Keratinocyte (primary cell): ENCODE data around the gene ZNF337. TPM values are rescaled to one million over a fixed set of nuclear protein-coding genes. Genes with fewer than 3 reads are reported as not detected.

Source experiments
- DNase-seq: peaks from one replicate; pipeline ENCODE4 v3.0.0-alpha.2; 2011; ENCODE audit warnings: low read depth, missing footprints, low spot score
- FAIRE-seq: peaks from 2 replicates; lab custom pipeline; 2011; peaks lifted over from hg19 to GRCh38; lab: Jason Lieb, UNC
- H2AFZ ChIP-seq: 2 replicates; pipeline ENCODE4 v1.6.0; 2012; ENCODE audit warnings: low read length, control low read depth, inconsistent platforms; ENCODE audit not compliant: control insufficient read depth
- H3K27ac ChIP-seq: 2 replicates; pipeline ENCODE4 v1.5.1; 2011; ENCODE audit warnings: low read length; ENCODE audit not compliant: control insufficient read depth, insufficient read depth
- H3K27me3 ChIP-seq: 3 replicates; pipeline ENCODE4 v1.6.0; 2011; ENCODE audit warnings: low read length; ENCODE audit not compliant: control insufficient read depth, insufficient read depth; ENCODE audit errors: extremely low read depth
- H3K36me3 ChIP-seq, 2 experiments: 2 replicates in 1 of 2; 3 replicates in 1 of 2; pipeline ENCODE4 v1.5.1; 2011; ENCODE audit warnings: low read length in 2 of 2, mild to moderate bottlenecking in 1 of 2; ENCODE audit not compliant: control insufficient read depth in 2 of 2, insufficient read depth in 2 of 2; ENCODE audit errors: extremely low read depth in 1 of 2
- H3K4me1 ChIP-seq: 3 replicates; pipeline ENCODE4 v1.5.1; 2011; ENCODE audit warnings: low read length; ENCODE audit not compliant: control insufficient read depth, insufficient read depth; ENCODE audit errors: extremely low read depth
- H3K4me2 ChIP-seq: 3 replicates; pipeline ENCODE4 v1.6.0; 2011; ENCODE audit warnings: low read depth, low read length; ENCODE audit not compliant: control insufficient read depth, insufficient read depth; ENCODE audit errors: extremely low read depth
- H3K4me3 ChIP-seq, 3 experiments: fragments of 200-600 bp in 1 of 3; sonication (generic) in 1 of 3; 2 replicates in 2 of 3; 3 replicates in 1 of 3; pipeline ENCODE4 v1.5.1; 2011 to 2016; ENCODE audit warnings: low read length in 3 of 3, mild to moderate bottlenecking in 3 of 3, control low read depth in 2 of 3, inconsistent platforms in 1 of 3, low read depth in 1 of 3, mixed read lengths in 1 of 3, mixed run types in 1 of 3, moderate library complexity in 1 of 3; ENCODE audit not compliant: control insufficient read depth in 2 of 3, insufficient read depth in 2 of 3; ENCODE audit errors: extremely low read depth in 1 of 3
- H3K79me2 ChIP-seq: 2 replicates; pipeline ENCODE4 v1.6.0; 2012; ENCODE audit warnings: low read length; ENCODE audit not compliant: control insufficient read depth, insufficient read depth
- H3K9ac ChIP-seq: 3 replicates; pipeline ENCODE4 v1.6.0; 2011; ENCODE audit warnings: low read length; ENCODE audit not compliant: control insufficient read depth, insufficient read depth; ENCODE audit errors: extremely low read depth
- H3K9me1 ChIP-seq: 3 replicates; pipeline ENCODE4 v1.6.0; 2011; ENCODE audit warnings: low read length; ENCODE audit not compliant: control insufficient read depth, insufficient read depth; ENCODE audit errors: extremely low read depth
- H3K9me3 ChIP-seq: 2 replicates; pipeline ENCODE4 v1.5.1; 2012; ENCODE audit warnings: low read depth, low read length; ENCODE audit not compliant: control insufficient read depth
- H4K20me1 ChIP-seq: 3 replicates; pipeline ENCODE4 v1.6.0; 2011; ENCODE audit warnings: low read length; ENCODE audit not compliant: control insufficient read depth, insufficient read depth; ENCODE audit errors: extremely low read depth
- CTCF ChIP-seq, 3 experiments: IDR thresholded peaks in 1 of 3; conservative IDR thresholded peaks in 1 of 3; optimal IDR thresholded peaks in 1 of 3; 2 replicates in 2 of 3; 3 replicates in 1 of 3; pipeline versions ENCODE3 to v1.5.1; 2011; ENCODE audit warnings: low read length in 3 of 3, mild to moderate bottlenecking in 3 of 3, moderate library complexity in 2 of 3, control low read depth in 1 of 3, inconsistent platforms in 1 of 3; ENCODE audit not compliant: insufficient read depth in 2 of 3; ENCODE audit errors: extremely low read depth in 1 of 3
- EZH2 ChIP-seq: IDR thresholded peaks from one replicate; pipeline ENCODE4 v1.6.1; 2012; ENCODE audit warnings: inconsistent platforms, mild to moderate bottlenecking, low read length, moderate library complexity
- dilution Hi-C: fragments of 300-500 bp; cut with MboI; formaldehyde crosslinking; loops from one replicate; pipeline ENCODE4 v1.7.0; 2020; ENCODE audit warnings: low sequenced_read_pairs; ENCODE audit not compliant: extremely low pct_ligation_motif_present
- polyA plus RNA-seq, 5 experiments: library from polyadenylated mRNA; depleted of rRNA in 3 of 5; stranded (reverse) in 3 of 5; stranded (forward) in 1 of 5; unstranded in 1 of 5; fragments of >200 nt; gene quantifications; 1 replicate in 1 of 5; 2 replicates in 3 of 5; 3 replicates in 1 of 5; pipeline versions ENCODE4 v1.2.1 to v1.2.3, GENCODE V29; 2011 to 2012; ENCODE audit warnings: missing spikeins in 2 of 5, low read depth in 1 of 5, low replicate concordance in 1 of 5

Gene ZNF337
- polyA plus RNA-seq, 1 donor (not counting 4 experiments of a cell fraction or from before 2014, with no cell fraction given) = 15.9 TPM

GRCh38 chr20:25629816-25630499 lies 66.7 kb downstream of the ZNF337 start:
- Histone ChIP-seq H3K4me3 (no peak overlapping the region), H3K79me2 (peaks cover 1% of the 10 kb centered on the region), H3K9me1 (no peaks in the 10 kb centered on the region), H3K27me3 (no peaks in the 10 kb centered on the region), H2AFZ (no peak overlapping the region), H3K36me3 (no peaks in the 10 kb centered on the region), H3K9ac (no peak overlapping the region), H3K9me3 (no peaks in the 10 kb centered on the region), H3K27ac (no peak overlapping the region), H3K4me2 (no peak overlapping the region), H4K20me1 (no peaks in the 10 kb centered on the region), H3K4me1 (peaks cover 15% of the 10 kb centered on the region)
- DNase-seq (no peak), FAIRE-seq (no peak)
- TF ChIP-seq CTCF (optimal IDR thresholded peaks at IDR 0.05 in 1 of 3, IDR thresholded peaks at IDR 0.05 in 1 of 3, conservative IDR thresholded peaks at IDR 0.05 in 1 of 3; ENCODE audit: extremely low read depth in 1 of 3, insufficient read depth in 2 of 3, low read length in 3 of 3) = no peak
- no peak for TF ChIP-seq EZH2
- dilution Hi-C loops = no loop called here

DNA sequence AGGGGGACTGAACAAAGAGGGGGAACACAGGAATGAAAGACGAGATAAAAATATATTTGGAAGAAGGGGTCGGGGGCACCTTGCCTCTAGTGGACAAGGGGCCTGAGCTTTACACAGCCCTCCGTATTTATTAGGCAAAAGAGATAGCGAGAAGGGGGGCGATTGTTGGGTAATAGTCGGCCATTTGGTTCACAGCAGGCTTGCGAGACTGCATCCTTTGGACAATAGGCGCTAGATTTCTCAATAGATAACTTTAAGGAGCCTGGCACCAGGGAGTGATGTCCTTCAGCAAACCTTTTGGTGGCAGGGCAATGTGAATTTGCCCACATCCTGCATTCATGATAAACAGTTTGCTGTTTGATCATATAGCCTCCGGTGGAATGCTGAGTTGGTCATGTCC lies 69.9 kb downstream of the ZNF337 start:
- FAIRE-seq (no peak), DNase-seq (no peak)
- peaks cover 12% of the 10 kb centered on the region for H3K4me1 ChIP-seq
- no peaks in the 10 kb centered on the region for H3K9me3 ChIP-seq
- dilution Hi-C loops = no loop called here
- no peaks in the 10 kb centered on the region for H4K20me1 ChIP-seq
- no peak overlapping the region for H3K4me2 ChIP-seq
- no peak overlapping the region for H2AFZ ChIP-seq
- no peaks in the 10 kb centered on the region for H3K27me3 ChIP-seq
- H3K9ac ChIP-seq = no peak overlapping the region
- peaks cover 18% of the 10 kb centered on the region for H3K79me2 ChIP-seq
- no peak overlapping the region for H3K27ac ChIP-seq
- H3K4me3 ChIP-seq = no peak overlapping the region
- no peaks in the 10 kb centered on the region for H3K9me1 ChIP-seq
- no peak for TF ChIP-seq CTCF (optimal IDR thresholded peaks at IDR 0.05 in 1 of 3, IDR thresholded peaks at IDR 0.05 in 1 of 3, conservative IDR thresholded peaks at IDR 0.05 in 1 of 3; ENCODE audit: extremely low read depth in 1 of 3, insufficient read depth in 2 of 3, low read length in 3 of 3)
- no peak for TF ChIP-seq EZH2
- H3K36me3 ChIP-seq = no peaks in the 10 kb centered on the region
